Stromal cell of bone marrow (primary cell): Measurements from ENCODE around the gene TCF12.
"Not testable (repeated sequence)": the region's sequence is repeated elsewhere in the genome, so short reads cannot be mapped to it uniquely, and the experiment has no call there.

Experiments
- DNase-seq: peaks from one replicate; pipeline ENCODE4 v3.0.0-alpha.2; 2012; ENCODE audit warnings: low read depth

Gene TCF12

DNA sequence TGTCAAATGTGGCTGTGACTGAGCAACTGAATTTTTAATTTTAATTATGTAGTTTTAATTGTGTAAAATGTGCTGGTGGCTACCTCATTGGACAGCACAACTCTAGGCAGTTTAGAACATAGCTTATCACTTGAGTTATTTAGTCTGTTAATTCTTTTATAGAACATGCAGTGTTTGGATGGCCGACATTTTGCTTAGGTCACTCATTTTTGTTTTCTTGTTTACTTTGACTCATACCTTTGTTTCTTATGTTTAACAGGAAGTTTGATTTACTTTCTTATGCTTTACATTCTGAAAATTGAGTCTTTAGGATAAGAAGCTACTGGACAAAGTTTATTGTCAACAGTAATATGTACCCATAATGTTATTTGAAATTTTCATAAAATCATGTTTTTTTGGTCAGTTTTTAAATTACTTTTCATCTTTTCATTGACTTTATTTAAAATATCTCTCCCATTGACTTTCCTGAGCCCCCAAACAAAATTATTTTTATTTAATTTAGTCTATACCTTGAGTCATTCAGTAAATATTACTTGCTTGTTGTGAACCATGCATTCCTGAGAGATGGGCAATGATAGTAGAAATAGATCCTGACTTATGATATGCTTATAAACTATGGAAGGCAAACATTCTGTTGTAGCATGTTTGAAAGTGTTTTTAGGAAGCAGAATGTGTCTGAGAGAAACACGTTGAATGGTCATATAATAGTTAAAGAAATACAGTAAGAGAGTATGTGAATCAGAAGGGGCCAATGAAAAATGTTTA lies 60.6 kb downstream of the TCF12 start:
- DNase-seq, result no peak

- no peak for DNase-seq
These were observed 62.0 kb downstream of the TCF12 start for GRCh38 chr15:56980473-56980872.

DNA sequence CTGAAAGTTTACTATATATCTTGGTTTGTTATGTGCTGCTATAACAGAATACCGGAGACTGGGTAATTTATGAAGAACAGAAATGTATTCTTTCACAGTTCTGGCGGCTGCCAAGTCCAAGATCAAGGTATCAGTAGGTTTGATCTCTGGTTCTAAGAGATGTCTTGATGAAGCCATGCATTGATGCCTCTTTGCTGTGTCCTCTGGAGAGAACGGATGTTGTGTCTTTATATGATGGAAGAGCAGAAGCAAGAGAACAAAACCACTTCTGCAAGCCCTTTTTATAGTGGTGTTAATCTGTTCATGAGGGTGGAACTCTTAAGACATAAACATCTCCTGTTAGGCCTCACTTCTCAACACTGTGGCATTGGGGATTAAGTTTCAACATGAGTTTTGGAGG lies 62.7 kb downstream of the TCF12 start:
- no peak for DNase-seq

GRCh38 chr15:56982987-56983386 lies 64.5 kb downstream of the TCF12 start:
- DNase-seq, result no peak

- DNase-seq, result peak; percentile 36
These were observed 66.4 kb downstream of the TCF12 start for GRCh38 chr15:56984681-56985481.

DNA sequence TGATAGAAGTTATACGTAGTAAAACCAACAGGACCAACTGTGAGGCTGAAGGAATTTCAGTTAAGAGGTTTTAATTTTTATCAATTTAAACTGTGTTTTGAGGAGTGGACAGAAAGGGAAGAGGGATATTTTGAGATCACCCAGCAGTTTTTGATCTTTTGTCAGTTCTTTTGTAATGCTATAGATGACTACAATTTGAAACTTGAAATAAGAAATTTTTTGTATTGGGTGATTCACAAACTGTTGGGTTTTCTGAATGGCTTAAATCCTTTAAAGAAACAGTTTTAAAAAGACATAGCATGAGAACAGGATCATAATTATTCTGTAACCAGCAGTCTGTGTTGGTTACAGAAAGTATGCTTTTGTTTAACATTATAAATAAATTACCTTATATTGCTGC lies 67.4 kb downstream of the TCF12 start:
- DNase-seq, result no peak

GRCh38 chr15:56987286-56987685 lies 68.8 kb downstream of the TCF12 start:
- no peak for DNase-seq

DNA sequence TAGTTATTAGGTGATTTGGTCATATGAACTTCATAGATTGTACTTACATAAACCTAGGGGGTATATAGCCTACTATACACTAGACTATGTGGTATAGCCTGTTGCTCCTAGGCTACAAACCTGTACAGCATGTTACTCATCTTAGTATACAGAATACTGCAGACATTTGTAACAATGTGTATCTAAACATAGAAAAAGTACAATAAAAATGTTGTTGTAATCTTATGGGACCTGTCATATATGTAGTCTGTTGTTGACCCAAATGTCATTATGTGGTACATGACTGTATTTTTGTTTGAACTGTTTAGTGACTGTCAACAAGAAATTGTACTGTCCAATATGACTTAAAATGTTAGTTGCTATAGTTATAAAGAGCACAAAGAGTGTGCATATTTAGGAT lies 69.8 kb downstream of the TCF12 start:
- DNase-seq, result no peak

- no peak for DNase-seq
These were observed 71.0 kb downstream of the TCF12 start for GRCh38 chr15:56989411-56989924.

- DNase-seq, result no peak
These were observed 72.6 kb downstream of the TCF12 start for GRCh38 chr15:56991017-56991416.

GRCh38 chr15:56992725-56993124 lies 74.3 kb downstream of the TCF12 start:
- DNase-seq, result no peak

- no peak for DNase-seq
These were observed 75.8 kb downstream of the TCF12 start for GRCh38 chr15:56994280-56994679.

DNA sequence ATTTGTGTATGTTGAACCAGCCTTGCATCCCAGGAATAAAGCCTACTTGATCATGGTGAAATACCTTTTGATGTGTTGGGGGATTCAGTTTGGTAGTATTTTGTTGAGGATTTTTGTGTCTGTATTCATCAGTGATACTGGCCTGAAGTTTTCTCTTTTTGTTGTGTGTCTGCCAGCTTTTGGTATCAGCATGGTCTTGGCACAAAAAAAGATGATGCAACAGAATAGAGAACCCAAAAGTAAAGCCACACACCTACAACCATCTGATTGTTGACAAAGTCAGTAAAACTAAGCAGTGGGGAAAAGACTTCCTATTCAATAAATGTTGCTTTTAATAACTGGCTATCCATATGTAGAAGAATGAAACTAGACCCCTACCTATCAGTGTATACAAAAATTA lies 77.6 kb downstream of the TCF12 start:
- DNase-seq, result no peak

- no peak for DNase-seq
These were observed 78.5 kb downstream of the TCF12 start for GRCh38 chr15:56996746-56997470.

DNA sequence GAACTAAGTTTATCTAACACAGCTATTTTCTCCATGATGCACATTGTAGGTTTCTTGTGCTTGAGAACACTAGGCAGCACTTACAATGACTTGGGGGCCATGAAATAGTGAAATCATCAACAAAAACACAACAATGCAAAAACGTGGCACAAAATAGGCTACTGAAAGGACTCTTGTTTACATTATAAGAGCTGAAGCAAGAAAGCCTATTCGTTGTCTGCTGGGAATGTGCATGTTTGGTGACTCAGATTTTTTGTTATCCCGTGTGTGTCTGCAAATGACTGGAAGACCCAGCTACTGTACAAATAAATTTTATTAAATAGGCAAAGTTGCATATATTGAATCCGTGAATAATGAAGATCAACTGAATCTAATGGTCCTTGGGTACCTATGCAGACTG lies 85.0 kb downstream of the TCF12 start:
- peak; percentile 37 for DNase-seq

GRCh38 chr15:57005244-57005643 lies 86.8 kb downstream of the TCF12 start:
- no peak for DNase-seq

DNA sequence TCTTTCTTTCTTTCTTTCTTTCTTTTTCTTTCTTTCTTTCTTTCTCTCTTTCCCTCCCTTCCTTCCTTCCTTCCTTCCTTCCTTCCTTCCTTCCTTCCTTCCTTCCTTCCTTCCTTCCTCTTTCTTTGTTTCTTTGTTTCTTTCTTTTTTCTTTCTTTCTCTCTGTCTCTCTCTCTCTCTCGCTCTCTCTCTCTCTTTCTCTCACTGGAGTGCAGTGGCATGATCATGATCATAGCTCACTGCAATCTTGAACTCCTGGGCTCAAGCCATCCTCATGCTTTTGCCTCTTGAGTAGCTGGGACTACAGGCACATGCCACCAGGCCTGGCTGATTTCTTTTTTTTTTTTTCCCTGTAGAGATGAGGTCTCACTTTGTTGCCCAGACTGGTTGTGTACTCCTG lies 89.4 kb downstream of the TCF12 start:
- not testable (repeated sequence) for DNase-seq

GRCh38 chr15:57010724-57011123 lies 92.3 kb downstream of the TCF12 start:
- no peak for DNase-seq

- DNase-seq, result no peak
These were observed 94.1 kb downstream of the TCF12 start for GRCh38 chr15:57012556-57012955.

GRCh38 chr15:57014896-57015295 lies 96.5 kb downstream of the TCF12 start:
- DNase-seq, result not testable (repeated sequence)

- no peak for DNase-seq
These were observed 96.9 kb downstream of the TCF12 start for GRCh38 chr15:57015360-57015759.

GRCh38 chr15:57015897-57016296 lies 97.5 kb downstream of the TCF12 start:
- no peak for DNase-seq

DNA sequence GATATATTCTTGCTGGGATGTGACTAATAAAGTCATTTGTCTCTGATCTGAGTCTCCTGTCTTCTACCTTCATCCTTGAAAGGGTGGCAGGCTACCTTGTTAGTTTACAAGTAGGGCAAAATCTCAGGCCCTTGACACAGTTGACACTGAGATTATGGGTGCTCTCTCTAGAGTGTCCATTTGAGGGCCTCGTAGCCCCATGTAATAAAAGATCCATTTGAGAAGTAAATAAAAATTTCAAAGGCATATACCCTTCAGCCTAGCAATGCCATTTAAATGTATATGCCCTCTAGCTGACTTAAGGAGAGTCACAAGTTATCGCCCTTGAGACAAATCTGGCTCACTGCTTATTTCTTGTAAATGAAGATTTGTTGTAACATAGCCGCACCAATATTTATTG lies 98.6 kb downstream of the TCF12 start:
- no peak for DNase-seq
